Erythroblast (primary cell): ENCODE data around the gene TBX4.

Source experiments
- DNase-seq, 2 experiments: peaks; one replicate each; lab custom pipeline; 2025; lab: John Stamatoyannopoulos, UW
- GATA1 ChIP-seq: IDR thresholded peaks from 2 replicates; pipeline ENCODE4 v1.6.1; 2011; ENCODE audit warnings: low read depth, mild to moderate bottlenecking, control low read depth, low read length, moderate library complexity
- POLR2A ChIP-seq: IDR thresholded peaks from 2 replicates; pipeline ENCODE4 v1.6.1; 2011; ENCODE audit warnings: mild to moderate bottlenecking, low read length

Gene TBX4

GRCh38 chr17:61478790-61479492 is 26.7 kb downstream of the TBX4 start:
- DNase-seq, result no peak

GRCh38 chr17:61479493-61480413 is 27.5 kb downstream of the TBX4 start:
- no peak for DNase-seq
- TF ChIP-seq GATA1 (no peak), POLR2A (no peak)

More at GRCh38 chr17:61478790-61479492, 26.7 kb downstream of the TBX4 start:
- no peak for TF ChIP-seq GATA1
- no peak for TF ChIP-seq POLR2A

- DNase-seq, result no peak
- TF ChIP-seq POLR2A (no peak), GATA1 (no peak)
Measured at GRCh38 chr17:61480414-61480807, 28.2 kb downstream of the TBX4 start.

GRCh38 chr17:61481421-61481820 is 29.2 kb downstream of the TBX4 start:
- TF ChIP-seq POLR2A, result no peak
- no peak for TF ChIP-seq GATA1

GRCh38 chr17:61482467-61482866 is 30.2 kb downstream of the TBX4 start:
- TF ChIP-seq POLR2A (no peak), GATA1 (no peak)
- no peak for DNase-seq

More at GRCh38 chr17:61481421-61481820, 29.2 kb downstream of the TBX4 start:
- no peak for DNase-seq

GRCh38 chr17:61483778-61484116 is 31.5 kb downstream of the TBX4 start:
- TF ChIP-seq GATA1 (no peak), POLR2A (no peak)

GRCh38 chr17:61484174-61484573 is 32.0 kb downstream of the TBX4 start:
- no peak for TF ChIP-seq POLR2A
- no peak for DNase-seq

More at GRCh38 chr17:61483778-61484116, 31.5 kb downstream of the TBX4 start:
- no peak for DNase-seq

GRCh38 chr17:61485067-61485775 is 33.0 kb downstream of the TBX4 start:
- DNase-seq, result no peak
- TF ChIP-seq GATA1, result no peak
- no peak for TF ChIP-seq POLR2A

- TF ChIP-seq GATA1 (no peak), POLR2A (no peak)
Measured at GRCh38 chr17:61486135-61487120, 34.2 kb downstream of the TBX4 start.

GRCh38 chr17:61487161-61487988 is 35.2 kb downstream of the TBX4 start:
- no peak for DNase-seq
- no peak for TF ChIP-seq GATA1
- TF ChIP-seq POLR2A, result no peak

More at GRCh38 chr17:61486135-61487120, 34.2 kb downstream of the TBX4 start:
- DNase-seq, result no peak

GRCh38 chr17:61487989-61488595 is 35.9 kb downstream of the TBX4 start:
- TF ChIP-seq POLR2A, result no peak
- no peak for DNase-seq
